Measurements from ENCODE around the gene PLCB4.

DNA sequence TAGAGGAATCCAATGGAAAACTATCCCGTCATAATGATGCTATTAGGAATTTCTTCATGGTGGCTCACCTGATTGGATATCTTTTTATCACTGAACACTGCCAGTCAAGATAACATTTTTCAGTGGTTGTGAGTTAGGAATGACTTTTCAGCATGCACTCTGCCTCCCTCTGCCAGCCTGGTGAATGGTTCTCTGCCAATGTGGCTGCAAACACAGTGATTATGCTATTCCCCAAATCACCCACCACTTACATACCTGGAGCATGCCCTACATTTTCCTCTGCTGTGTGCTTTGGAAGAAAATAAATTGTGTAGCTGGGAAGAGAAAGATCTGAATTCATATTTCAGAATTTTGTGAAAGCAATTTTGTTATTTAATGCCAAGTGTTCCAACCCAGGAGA lies 342.9 kb downstream of the PLCB4 start:
- TF ChIP-seq, protein P1, sequence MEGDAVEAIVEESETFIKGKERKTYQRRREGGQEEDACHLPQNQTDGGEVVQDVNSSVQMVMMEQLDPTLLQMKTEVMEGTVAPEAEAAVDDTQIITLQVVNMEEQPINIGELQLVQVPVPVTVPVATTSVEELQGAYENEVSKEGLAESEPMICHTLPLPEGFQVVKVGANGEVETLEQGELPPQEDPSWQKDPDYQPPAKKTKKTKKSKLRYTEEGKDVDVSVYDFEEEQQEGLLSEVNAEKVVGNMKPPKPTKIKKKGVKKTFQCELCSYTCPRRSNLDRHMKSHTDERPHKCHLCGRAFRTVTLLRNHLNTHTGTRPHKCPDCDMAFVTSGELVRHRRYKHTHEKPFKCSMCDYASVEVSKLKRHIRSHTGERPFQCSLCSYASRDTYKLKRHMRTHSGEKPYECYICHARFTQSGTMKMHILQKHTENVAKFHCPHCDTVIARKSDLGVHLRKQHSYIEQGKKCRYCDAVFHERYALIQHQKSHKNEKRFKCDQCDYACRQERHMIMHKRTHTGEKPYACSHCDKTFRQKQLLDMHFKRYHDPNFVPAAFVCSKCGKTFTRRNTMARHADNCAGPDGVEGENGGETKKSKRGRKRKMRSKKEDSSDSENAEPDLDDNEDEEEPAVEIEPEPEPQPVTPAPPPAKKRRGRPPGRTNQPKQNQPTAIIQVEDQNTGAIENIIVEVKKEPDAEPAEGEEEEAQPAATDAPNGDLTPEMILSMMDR (IDR thresholded peaks at IDR 0.05; ENCODE audit: insufficient read depth, low read length), result no peak
- TF ChIP-seq, protein P2, sequence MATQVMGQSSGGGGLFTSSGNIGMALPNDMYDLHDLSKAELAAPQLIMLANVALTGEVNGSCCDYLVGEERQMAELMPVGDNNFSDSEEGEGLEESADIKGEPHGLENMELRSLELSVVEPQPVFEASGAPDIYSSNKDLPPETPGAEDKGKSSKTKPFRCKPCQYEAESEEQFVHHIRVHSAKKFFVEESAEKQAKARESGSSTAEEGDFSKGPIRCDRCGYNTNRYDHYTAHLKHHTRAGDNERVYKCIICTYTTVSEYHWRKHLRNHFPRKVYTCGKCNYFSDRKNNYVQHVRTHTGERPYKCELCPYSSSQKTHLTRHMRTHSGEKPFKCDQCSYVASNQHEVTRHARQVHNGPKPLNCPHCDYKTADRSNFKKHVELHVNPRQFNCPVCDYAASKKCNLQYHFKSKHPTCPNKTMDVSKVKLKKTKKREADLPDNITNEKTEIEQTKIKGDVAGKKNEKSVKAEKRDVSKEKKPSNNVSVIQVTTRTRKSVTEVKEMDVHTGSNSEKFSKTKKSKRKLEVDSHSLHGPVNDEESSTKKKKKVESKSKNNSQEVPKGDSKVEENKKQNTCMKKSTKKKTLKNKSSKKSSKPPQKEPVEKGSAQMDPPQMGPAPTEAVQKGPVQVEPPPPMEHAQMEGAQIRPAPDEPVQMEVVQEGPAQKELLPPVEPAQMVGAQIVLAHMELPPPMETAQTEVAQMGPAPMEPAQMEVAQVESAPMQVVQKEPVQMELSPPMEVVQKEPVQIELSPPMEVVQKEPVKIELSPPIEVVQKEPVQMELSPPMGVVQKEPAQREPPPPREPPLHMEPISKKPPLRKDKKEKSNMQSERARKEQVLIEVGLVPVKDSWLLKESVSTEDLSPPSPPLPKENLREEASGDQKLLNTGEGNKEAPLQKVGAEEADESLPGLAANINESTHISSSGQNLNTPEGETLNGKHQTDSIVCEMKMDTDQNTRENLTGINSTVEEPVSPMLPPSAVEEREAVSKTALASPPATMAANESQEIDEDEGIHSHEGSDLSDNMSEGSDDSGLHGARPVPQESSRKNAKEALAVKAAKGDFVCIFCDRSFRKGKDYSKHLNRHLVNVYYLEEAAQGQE (IDR thresholded peaks at IDR 0.05; ENCODE audit: insufficient replicate concordance, low read depth), result no peak
